ES-I3 (cell line): ENCODE data around the gene ANKRD7.
A peak's percentile ranks its signal among the peaks of the same experiment; 100 is the strongest.

Source experiments
- H3K36me3 ChIP-seq: 2 replicates; pipeline ENCODE4 v1.6.1; 2013; ENCODE audit warnings: mild to moderate bottlenecking, low read length, control low read depth, moderate library complexity; ENCODE audit not compliant: insufficient read depth
- H3K4me1 ChIP-seq: 2 replicates; pipeline ENCODE4 v1.6.1; 2013; ENCODE audit warnings: mild to moderate bottlenecking, control low read depth, low read length; ENCODE audit not compliant: insufficient read depth
- H3K9ac ChIP-seq: 2 replicates; pipeline ENCODE4 v1.6.1; 2013; ENCODE audit warnings: low read depth, mild to moderate bottlenecking, low read length, moderate library complexity
- H3K9me3 ChIP-seq: 2 replicates; pipeline ENCODE4 v1.6.1; 2013; ENCODE audit warnings: mild to moderate bottlenecking, low read length, moderate library complexity; ENCODE audit not compliant: control insufficient read depth, insufficient read depth

ANKRD7 gene, protein sequence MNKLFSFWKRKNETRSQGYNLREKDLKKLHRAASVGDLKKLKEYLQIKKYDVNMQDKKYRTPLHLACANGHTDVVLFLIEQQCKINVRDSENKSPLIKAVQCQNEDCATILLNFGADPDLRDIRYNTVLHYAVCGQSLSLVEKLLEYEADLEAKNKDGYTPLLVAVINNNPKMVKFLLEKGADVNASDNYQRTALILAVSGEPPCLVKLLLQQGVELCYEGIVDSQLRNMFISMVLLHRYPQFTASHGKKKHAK

GRCh38 chr7:118224521-118224920 lies at the start of gene ANKRD7:
Gene ANKRD7 (plus strand): TSS chr7:118224704. CDS start chr7:118224831, 127 bp downstream.
- Histone ChIP-seq H3K9me3 (no peaks in the 10 kb centered on the region), H3K36me3 (no peaks in the 10 kb centered on the region), H3K9ac (no peak within 1 kb of the TSS), H3K4me1 (no peaks in the 10 kb centered on the region)

DNA sequence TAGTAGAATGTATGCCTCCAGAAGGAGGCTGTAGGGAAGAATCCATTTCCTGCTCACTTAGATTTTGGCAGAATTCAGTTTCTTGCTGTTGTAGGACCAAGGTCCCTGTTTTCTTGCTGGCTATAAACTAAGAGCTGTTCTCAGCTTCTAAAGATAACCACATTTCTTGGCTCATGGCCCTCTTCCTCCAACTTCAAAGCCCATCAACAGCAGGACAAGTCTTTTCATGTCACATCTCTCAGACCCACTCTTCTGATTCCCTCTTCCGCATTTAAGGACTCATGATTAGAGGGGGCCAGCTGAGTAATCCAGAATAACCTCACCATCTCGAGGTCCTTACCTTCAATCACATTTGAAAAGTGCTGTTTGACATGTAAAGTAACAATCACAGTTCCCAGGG lies 48.8 kb upstream of the ANKRD7 start:
- H3K9ac ChIP-seq: no peak overlapping the region

GRCh38 chr7:118179191-118179590 lies 45.3 kb upstream of the ANKRD7 start:
- H3K9ac ChIP-seq: no peak overlapping the region
- no peaks in the 10 kb centered on the region for H3K36me3 ChIP-seq
- no peaks in the 10 kb centered on the region for H3K4me1 ChIP-seq
- no peaks in the 10 kb centered on the region for H3K9me3 ChIP-seq

More for the DNA sequence above, 48.8 kb upstream of the ANKRD7 start:
- no peaks in the 10 kb centered on the region for H3K9me3 ChIP-seq
- H3K36me3 ChIP-seq: no peaks in the 10 kb centered on the region
- no peaks in the 10 kb centered on the region for H3K4me1 ChIP-seq

DNA sequence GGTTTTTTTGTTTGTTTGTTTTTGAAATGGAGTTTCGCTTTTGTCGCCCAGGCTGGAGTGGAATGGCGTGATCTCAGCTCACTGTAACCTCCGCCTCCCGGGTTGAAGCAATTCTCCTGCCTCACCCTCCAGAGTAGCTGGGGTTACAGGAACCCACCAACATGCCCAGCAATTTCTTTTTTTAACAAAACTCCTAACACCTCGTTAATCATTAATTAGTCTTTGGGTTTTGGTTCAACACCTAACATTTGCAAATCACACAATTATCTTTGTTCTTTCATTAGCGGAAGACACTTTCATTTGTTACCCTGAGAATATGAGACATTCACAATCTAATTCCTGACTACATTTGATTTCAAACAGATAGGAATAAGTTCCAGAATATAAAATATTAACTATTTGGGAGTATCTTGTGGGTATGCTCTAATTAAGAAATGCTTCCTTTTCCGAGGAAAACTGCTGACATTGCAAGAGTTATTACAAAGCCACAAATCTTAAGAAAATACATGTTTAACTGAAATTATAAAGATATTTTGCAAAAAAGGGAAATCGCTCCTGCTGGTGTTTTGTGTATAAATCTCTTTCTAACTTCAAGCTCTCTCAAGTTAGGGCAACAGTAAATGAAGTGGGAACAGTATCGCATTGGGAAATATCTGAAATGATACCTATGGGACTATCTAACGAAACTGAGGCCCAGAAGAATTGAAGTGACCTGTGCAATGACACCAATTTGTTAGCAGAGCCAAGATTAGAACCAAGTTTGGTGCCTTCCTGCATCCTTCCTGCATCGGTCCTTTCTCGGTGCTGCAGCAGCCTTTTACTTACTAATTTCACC lies 41.7 kb upstream of the ANKRD7 start:
- no peaks in the 10 kb centered on the region for H3K36me3 ChIP-seq
- no peaks in the 10 kb centered on the region for H3K9me3 ChIP-seq
- H3K4me1 ChIP-seq: 0 out of 2 replicates have a peak, but pooled peaks cover 3% of the 10 kb centered on the region
- peak overlapping the region; percentile 96 for H3K9ac ChIP-seq

DNA sequence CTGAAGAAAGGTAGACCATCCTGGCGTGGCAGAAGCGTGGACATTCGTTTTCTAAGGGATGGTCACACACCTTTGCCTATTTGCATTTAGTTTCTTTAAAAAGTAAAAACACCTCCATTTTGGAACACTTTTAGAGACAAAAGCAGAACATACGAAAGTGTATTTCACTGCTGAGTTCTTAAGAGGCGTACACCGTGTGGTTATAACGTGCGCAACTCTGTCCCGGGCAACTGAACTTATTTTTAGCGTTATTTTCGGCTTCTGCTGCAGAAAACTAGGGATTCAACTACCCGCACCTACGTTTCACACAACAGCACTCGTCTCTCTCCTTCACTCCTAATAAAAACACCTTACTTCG lies 41.1 kb upstream of the ANKRD7 start:
- H3K9me3 ChIP-seq: no peaks in the 10 kb centered on the region
- 0 out of 2 replicates have a peak, but pooled peaks cover 3% of the 10 kb centered on the region for H3K4me1 ChIP-seq
- no peaks in the 10 kb centered on the region for H3K36me3 ChIP-seq
- H3K9ac ChIP-seq: peak overlapping the region; percentile 96

DNA sequence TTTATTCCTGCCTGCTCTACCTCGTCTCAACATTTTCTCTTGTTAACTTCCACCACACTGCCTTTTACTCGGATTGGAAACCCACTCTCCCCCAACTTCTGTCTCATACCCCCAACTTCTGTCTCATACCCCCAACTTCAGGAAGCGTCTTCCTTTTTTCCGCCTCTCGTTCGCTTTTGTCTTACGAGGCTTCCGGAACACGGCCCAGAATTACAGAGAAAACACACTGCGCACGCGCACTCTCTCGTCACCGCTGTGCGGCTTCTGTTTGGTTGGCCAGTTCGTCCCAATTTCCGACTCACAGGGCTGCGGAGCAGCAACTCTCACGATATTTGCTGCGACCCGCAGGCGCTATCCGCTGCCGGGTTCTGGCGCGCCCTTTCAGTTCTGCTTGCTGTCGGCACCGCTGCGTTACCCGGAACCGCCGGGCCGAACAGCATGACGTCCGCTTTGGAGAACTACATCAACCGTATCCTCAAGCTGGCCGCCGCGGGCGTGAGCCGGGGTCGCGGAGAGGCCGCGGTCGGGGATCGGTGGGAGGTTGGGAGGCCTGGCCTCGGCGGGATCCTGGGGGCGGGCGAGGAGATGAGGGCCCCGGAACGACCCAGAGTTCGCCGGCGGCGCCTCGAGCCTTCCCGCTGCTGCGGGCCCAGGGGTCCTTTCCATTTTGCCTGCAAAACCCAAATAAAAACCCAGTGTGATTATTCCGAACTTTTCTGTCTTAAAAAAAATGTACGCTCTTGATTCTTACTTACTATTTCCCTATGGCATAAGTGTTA lies 40.5 kb upstream of the ANKRD7 start, which contains the start of gene LSM8:
Gene LSM8 (plus strand): TSS at position 379 of the 779 bp plus-strand sequence. CDS start 60 bp downstream, at position 439.
- H3K4me1 ChIP-seq: 0 out of 2 replicates have a peak, but pooled peaks cover 3% of the 10 kb centered on the region
- H3K9me3 ChIP-seq: no peaks in the 10 kb centered on the region
- H3K36me3 ChIP-seq: no peaks in the 10 kb centered on the region
- peak within 1 kb of the TSS; percentile 96 for H3K9ac ChIP-seq

- H3K9ac ChIP-seq: peak overlapping the region; percentile 96
- no peaks in the 10 kb centered on the region for H3K36me3 ChIP-seq
- H3K9me3 ChIP-seq: no peaks in the 10 kb centered on the region
- H3K4me1 ChIP-seq: 0 out of 2 replicates have a peak, but pooled peaks cover 3% of the 10 kb centered on the region
Measured at GRCh38 chr7:118184565-118184940, 40.0 kb upstream of the ANKRD7 start.

GRCh38 chr7:118185163-118185860 lies 39.2 kb upstream of the ANKRD7 start:
- Histone ChIP-seq H3K9me3 (no peaks in the 10 kb centered on the region), H3K36me3 (no peaks in the 10 kb centered on the region), H3K9ac (peak overlapping the region; percentile 96), H3K4me1 (0 out of 2 replicates have a peak, but pooled peaks cover 3% of the 10 kb centered on the region)

GRCh38 chr7:118186501-118186900 lies 38.0 kb upstream of the ANKRD7 start:
- H3K4me1 ChIP-seq: 0 out of 2 replicates have a peak, but pooled peaks cover 3% of the 10 kb centered on the region
- H3K9me3 ChIP-seq: no peaks in the 10 kb centered on the region
- H3K9ac ChIP-seq: no peak overlapping the region
- H3K36me3 ChIP-seq: no peaks in the 10 kb centered on the region

DNA sequence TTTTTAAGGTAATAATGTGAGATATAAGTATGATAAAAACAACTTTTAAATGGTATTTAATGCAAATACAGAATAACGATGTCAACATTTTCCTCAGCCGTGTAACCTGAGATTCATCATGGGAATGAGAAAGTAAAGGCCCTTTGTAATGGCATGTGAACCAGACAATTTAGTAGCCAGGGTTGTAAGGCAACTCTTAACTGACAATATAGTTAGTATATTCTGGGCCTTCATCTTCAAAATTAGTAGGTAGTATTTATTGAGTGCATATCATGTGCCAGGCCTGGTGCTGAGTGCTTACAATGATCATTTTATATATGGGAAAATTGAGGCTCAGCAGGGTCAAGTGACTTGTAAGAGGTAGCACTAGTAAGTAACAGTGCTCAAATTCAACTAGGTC lies 29.9 kb upstream of the ANKRD7 start:
- H3K9ac ChIP-seq: no peak overlapping the region
- no peaks in the 10 kb centered on the region for H3K9me3 ChIP-seq
- no peaks in the 10 kb centered on the region for H3K36me3 ChIP-seq
- no peaks in the 10 kb centered on the region for H3K4me1 ChIP-seq

DNA sequence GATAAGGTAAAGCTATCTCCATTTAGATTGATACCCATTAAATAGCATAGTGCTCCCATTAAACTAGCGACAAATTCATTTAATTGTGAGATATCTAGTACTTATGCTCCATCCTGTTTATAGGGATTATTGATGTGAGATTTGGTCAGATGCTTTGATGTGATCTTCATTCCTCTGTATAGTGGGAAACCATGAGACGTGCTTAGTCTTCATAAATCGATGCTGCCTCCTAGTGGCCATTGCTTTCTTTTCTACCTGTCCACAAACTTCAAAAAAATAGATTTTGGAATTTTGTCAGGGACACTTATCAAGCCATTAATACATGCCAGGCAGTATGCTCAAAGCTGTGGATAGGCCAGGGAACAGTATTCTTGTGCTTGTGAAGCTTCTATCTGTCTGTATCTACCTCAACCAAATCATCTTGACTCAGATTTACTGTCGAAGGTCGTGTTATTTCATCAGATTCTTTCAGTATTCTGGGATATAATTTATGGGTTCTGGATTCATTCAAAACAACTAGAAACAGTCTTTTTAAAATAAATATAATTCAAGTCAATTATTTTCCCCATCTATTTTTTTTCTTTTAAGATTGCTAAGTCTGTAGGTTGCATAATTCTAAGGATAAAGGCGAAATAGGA lies 28.5 kb upstream of the ANKRD7 start:
- no peaks in the 10 kb centered on the region for H3K4me1 ChIP-seq
- H3K36me3 ChIP-seq: no peaks in the 10 kb centered on the region
- no peak overlapping the region for H3K9ac ChIP-seq
- no peaks in the 10 kb centered on the region for H3K9me3 ChIP-seq

DNA sequence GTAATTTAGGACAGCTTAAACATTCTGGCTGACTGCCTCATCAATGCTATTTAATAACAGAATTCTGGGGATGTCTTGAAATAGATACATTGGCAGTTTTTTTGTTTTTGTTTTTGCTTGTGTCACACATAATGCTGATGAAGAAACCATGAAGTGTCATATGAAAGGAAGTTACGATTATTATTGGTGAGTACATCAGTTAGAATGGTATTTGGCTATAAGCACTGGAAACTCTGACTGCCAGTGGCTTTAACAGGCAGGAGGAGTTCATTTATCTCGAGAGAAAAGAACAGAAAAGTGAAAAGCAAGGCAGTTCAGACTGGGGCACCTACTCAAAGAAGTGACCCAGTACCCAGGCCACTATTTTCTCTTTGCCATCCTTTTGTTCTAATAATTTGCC lies 22.4 kb upstream of the ANKRD7 start:
- no peak overlapping the region for H3K9ac ChIP-seq
- H3K4me1 ChIP-seq: no peaks in the 10 kb centered on the region
- H3K9me3 ChIP-seq: no peaks in the 10 kb centered on the region
- H3K36me3 ChIP-seq: no peaks in the 10 kb centered on the region

- H3K4me1 ChIP-seq: no peaks in the 10 kb centered on the region
- H3K36me3 ChIP-seq: no peaks in the 10 kb centered on the region
- H3K9ac ChIP-seq: no peak overlapping the region
- no peaks in the 10 kb centered on the region for H3K9me3 ChIP-seq
Measured at GRCh38 chr7:118214051-118214832, 10.3 kb upstream of the ANKRD7 start.
